GM21619 (cell line): ENCODE measurements around the gene KLHL22.

ENCODE experiments used
- ATAC-seq: cut with Tn5 transposase; IDR thresholded peaks from one replicate; pipeline ENCODE4 v1.9.1; 2021; ENCODE audit not compliant: unreplicated experiment

The KLHL22 gene

GRCh38 chr22:20450551-20450906, 45.1 kb downstream of the KLHL22 start:
- ATAC-seq: no peak

GRCh38 chr22:20449819-20450550, 45.6 kb downstream of the KLHL22 start:
- ATAC-seq: no peak

GRCh38 chr22:20448630-20449029, 47.0 kb downstream of the KLHL22 start:
- no peak for ATAC-seq

GRCh38 chr22:20446383-20446970, 49.1 kb downstream of the KLHL22 start:
- ATAC-seq: no peak

GRCh38 chr22:20444325-20444724, 51.3 kb downstream of the KLHL22 start:
- ATAC-seq: no peak

GRCh38 chr22:20442485-20443284, 52.9 kb downstream of the KLHL22 start:
- no peak for ATAC-seq

GRCh38 chr22:20441631-20442484, 53.7 kb downstream of the KLHL22 start:
- no peak for ATAC-seq

GRCh38 chr22:20440637-20441591, 54.7 kb downstream of the KLHL22 start:
- no peak for ATAC-seq

GRCh38 chr22:20439928-20440575, 55.5 kb downstream of the KLHL22 start:
- no peak for ATAC-seq

- no peak for ATAC-seq
Measured at GRCh38 chr22:20439556-20439927, 56.1 kb downstream of the KLHL22 start.

- no peak for ATAC-seq
Measured at GRCh38 chr22:20438678-20439492, 56.7 kb downstream of the KLHL22 start.

GRCh38 chr22:20438427-20438677, 57.2 kb downstream of the KLHL22 start:
- no peak for ATAC-seq

- no peak for ATAC-seq
Measured at GRCh38 chr22:20437613-20438426, 57.8 kb downstream of the KLHL22 start, which contains the start of gene SCARF2. SCARF2 (minus strand) TSS chr22:20437825; CDS start chr22:20437754, 71 bp downstream.

- no peak for ATAC-seq
Measured at GRCh38 chr22:20436768-20437612, 58.6 kb downstream of the KLHL22 start.

GRCh38 chr22:20436307-20436767, 59.3 kb downstream of the KLHL22 start:
- ATAC-seq: no peak

- ATAC-seq: no peak
Measured at GRCh38 chr22:20435436-20436306, 59.9 kb downstream of the KLHL22 start.
